Fibroblast of mammary gland (primary cell): Measurements from ENCODE around the gene OR2A5.

Source experiments
- DNase-seq: peaks from one replicate; pipeline ENCODE4 v3.0.0-alpha.2; 2010; ENCODE audit warnings: low read depth
- H3K4me3 ChIP-seq: 2 replicates; pipeline ENCODE4 v1.5.1; 2011; ENCODE audit warnings: low read depth, mild to moderate bottlenecking, low read length, moderate library complexity; ENCODE audit not compliant: control insufficient read depth
- TF ChIP-seq, protein P1 (sequence below): conservative IDR thresholded peaks from 2 replicates; pipeline ENCODE4 v1.5.1; 2011; ENCODE audit warnings: low read depth, low read length, inconsistent platforms; ENCODE audit not compliant: control insufficient read depth, insufficient read depth

The OR2A5 gene

DNA sequence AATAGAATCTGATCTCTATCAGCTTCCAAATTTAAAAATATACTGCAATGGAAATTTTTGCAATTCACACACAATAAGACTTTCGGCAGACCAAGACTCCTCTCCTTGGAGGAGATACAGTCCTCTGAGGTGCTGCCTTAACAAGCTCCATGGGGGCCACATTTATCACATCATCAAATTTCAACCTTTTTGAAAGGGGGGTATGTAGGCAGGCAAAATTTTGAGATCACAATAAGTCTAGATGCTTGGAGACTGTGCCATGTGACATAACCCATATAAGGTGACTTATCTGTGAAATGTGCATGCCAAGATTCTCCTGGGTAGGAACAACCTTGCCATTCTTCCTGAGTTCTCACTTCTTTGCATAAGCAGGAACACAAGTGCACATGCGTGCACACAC, 37.2 kb downstream of the OR2A5 start, which contains the start of gene OR2A12:
OR2A12 (plus strand) TSS at position 301 of the 400 bp plus-strand sequence. CDS start 8,830 bp downstream, outside the sequence.
- no peak within 1 kb of the TSS for H3K4me3 ChIP-seq
- TF ChIP-seq, protein P1, sequence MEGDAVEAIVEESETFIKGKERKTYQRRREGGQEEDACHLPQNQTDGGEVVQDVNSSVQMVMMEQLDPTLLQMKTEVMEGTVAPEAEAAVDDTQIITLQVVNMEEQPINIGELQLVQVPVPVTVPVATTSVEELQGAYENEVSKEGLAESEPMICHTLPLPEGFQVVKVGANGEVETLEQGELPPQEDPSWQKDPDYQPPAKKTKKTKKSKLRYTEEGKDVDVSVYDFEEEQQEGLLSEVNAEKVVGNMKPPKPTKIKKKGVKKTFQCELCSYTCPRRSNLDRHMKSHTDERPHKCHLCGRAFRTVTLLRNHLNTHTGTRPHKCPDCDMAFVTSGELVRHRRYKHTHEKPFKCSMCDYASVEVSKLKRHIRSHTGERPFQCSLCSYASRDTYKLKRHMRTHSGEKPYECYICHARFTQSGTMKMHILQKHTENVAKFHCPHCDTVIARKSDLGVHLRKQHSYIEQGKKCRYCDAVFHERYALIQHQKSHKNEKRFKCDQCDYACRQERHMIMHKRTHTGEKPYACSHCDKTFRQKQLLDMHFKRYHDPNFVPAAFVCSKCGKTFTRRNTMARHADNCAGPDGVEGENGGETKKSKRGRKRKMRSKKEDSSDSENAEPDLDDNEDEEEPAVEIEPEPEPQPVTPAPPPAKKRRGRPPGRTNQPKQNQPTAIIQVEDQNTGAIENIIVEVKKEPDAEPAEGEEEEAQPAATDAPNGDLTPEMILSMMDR, result no peak

DNA sequence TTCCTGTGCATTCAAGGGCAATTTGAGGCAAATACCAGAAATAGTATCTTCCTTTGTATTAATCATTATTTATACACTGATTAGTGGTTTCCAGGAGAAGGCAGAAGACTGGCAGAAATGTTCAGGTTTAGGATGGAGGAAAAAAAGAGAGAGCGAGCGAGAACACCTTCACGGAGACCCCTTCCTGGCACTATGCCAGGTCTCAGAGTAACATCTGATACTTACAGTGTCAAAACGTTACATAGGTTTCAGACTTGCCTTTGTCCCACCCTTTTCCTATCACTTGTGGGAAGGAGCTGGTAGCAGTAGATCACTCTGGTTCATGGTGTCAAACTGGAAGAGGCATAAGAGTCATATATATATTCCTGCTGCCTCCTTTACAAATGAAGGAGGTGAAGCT, 38.0 kb downstream of the OR2A5 start:
- TF ChIP-seq, protein P1, result no peak
- H3K4me3 ChIP-seq, result no peak overlapping the region
- DNase-seq, result no peak

More for the DNA sequence above, 37.2 kb downstream of the OR2A5 start, which contains the start of gene OR2A12:
- DNase-seq, result no peak

- H3K4me3 ChIP-seq, result no peak overlapping the region
- TF ChIP-seq, protein P1, result no peak
- DNase-seq, result no peak
Measured at GRCh38 chr7:144087230-144087629, 38.5 kb downstream of the OR2A5 start.

GRCh38 chr7:144090667-144091066, 41.9 kb downstream of the OR2A5 start:
- TF ChIP-seq, protein P1, result no peak
- no peak for DNase-seq
- no peak overlapping the region for H3K4me3 ChIP-seq

- TF ChIP-seq, protein P1, result no peak
- no peak overlapping the region for H3K4me3 ChIP-seq
- DNase-seq, result no peak
Measured at GRCh38 chr7:144098776-144099175, 50.0 kb downstream of the OR2A5 start.

- H3K4me3 ChIP-seq, result no peak overlapping the region
- DNase-seq, result no peak
- TF ChIP-seq, protein P1, result no peak
Measured at GRCh38 chr7:144100607-144101006, 51.9 kb downstream of the OR2A5 start.

DNA sequence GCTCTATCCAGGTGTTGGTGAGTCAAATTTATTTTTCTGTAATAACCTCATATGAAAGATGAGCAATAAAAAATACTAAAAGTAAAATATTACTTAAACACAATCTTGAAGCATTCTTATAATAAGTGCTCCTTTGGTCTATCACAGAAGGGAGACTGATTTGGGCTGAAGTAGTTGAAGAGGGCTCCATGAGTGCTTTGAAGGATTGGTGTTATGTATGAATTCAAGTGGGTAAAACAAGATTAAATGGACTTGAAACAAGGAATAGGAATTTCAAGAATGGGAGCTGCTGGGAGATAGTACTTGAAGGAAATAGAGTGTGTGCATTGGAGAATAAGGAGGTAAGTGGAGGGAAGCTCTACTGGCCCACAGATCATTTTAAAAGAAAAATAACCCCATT, 53.3 kb downstream of the OR2A5 start:
- no peak overlapping the region for H3K4me3 ChIP-seq
- TF ChIP-seq, protein P1, result no peak
- DNase-seq, result no peak
